Activated T-helper 1 cell treated with anti-CD3 and anti-CD28 coated beads, Interleukin-2, amount 50 U/mL, for 16 hours (primary cell): ENCODE results near the gene SLC25A42.
"Not testable (repeated sequence)": the region's sequence is repeated elsewhere in the genome, so short reads cannot be mapped to it uniquely, and the experiment has no call there.

Source experiments
- DNase-seq, 2 donors: peaks; one replicate each; pipeline ENCODE4 v3.0.0-alpha.2; 2020; ENCODE audit warnings: low read depth in 1 of 2, low spot score in 1 of 2

The SLC25A42 gene

GRCh38 chr19:19103167-19103566 is 39.4 kb downstream of the SLC25A42 start:
- DNase-seq = no peak

- no peak for DNase-seq
Observed at GRCh38 chr19:19105365-19106055, 41.7 kb downstream of the SLC25A42 start.

- DNase-seq = no peak
Observed at GRCh38 chr19:19106056-19106551, 42.3 kb downstream of the SLC25A42 start.

- DNase-seq = not testable (repeated sequence)
Observed at GRCh38 chr19:19106938-19107337, 43.1 kb downstream of the SLC25A42 start.

- DNase-seq = no peak
Observed at GRCh38 chr19:19107654-19108053, 43.9 kb downstream of the SLC25A42 start.

- DNase-seq = no peak
Observed at GRCh38 chr19:19109601-19110000, 45.8 kb downstream of the SLC25A42 start.

- DNase-seq = no peak
Observed at GRCh38 chr19:19110410-19111135, 46.8 kb downstream of the SLC25A42 start.

- DNase-seq = no peak
Observed at GRCh38 chr19:19111136-19111835, 47.5 kb downstream of the SLC25A42 start.

- DNase-seq = no peak
Observed at GRCh38 chr19:19111967-19112580, 48.3 kb downstream of the SLC25A42 start.

- no peak for DNase-seq
Observed at GRCh38 chr19:19113040-19113626, 49.3 kb downstream of the SLC25A42 start.

- DNase-seq = peak in 1 of 2 donors; percentile 21
Observed at GRCh38 chr19:19115954-19116353, 52.2 kb downstream of the SLC25A42 start.

GRCh38 chr19:19119325-19120237 is 55.8 kb downstream of the SLC25A42 start:
- no peak for DNase-seq

GRCh38 chr19:19120308-19121231 is 56.8 kb downstream of the SLC25A42 start:
- no peak for DNase-seq

- no peak for DNase-seq
Observed at GRCh38 chr19:19121371-19121770, 57.6 kb downstream of the SLC25A42 start.

GRCh38 chr19:19122902-19123301 is 59.1 kb downstream of the SLC25A42 start:
- no peak for DNase-seq

GRCh38 chr19:19123386-19123785 is 59.6 kb downstream of the SLC25A42 start:
- no peak for DNase-seq

GRCh38 chr19:19126102-19126501 is 62.3 kb downstream of the SLC25A42 start:
- DNase-seq = no peak

GRCh38 chr19:19131989-19132388 is 68.2 kb downstream of the SLC25A42 start:
- DNase-seq = no peak

GRCh38 chr19:19132912-19133311 is 69.1 kb downstream of the SLC25A42 start:
- no peak for DNase-seq
